CD14-positive monocyte (primary cell): Measurements from ENCODE around the gene C15orf40. TPM values are rescaled to one million over a fixed set of nuclear protein-coding genes. Genes with fewer than 3 reads are reported as not detected.

Experiments used
- DNase-seq, 3 donors: peaks; one replicate each; pipeline ENCODE4 v3.0.0-alpha.2; 2011 to 2022
- H2AFZ ChIP-seq: 2 replicates; pipeline ENCODE4 v1.6.0; 2012; ENCODE audit warnings: mild to moderate bottlenecking, low read depth, low read length, inconsistent platforms; ENCODE audit not compliant: insufficient read depth, poor library complexity, severe bottlenecking
- H3K27ac ChIP-seq, 2 donors: 1 replicate in 1 of 2; 2 replicates in 1 of 2; pipeline ENCODE4 v1.5.1; 2012 to 2013; ENCODE audit warnings: low read length in 2 of 2, control low read depth in 1 of 2, inconsistent platforms in 1 of 2, low read depth in 1 of 2, mild to moderate bottlenecking in 1 of 2
- H3K27me3 ChIP-seq, 2 donors: one replicate each; pipeline versions ENCODE4 v1.6.0 to v1.6.1; 2011 to 2013; ENCODE audit warnings: low read length in 2 of 2; ENCODE audit not compliant: control insufficient read depth in 2 of 2, insufficient read depth in 2 of 2
- H3K36me3 ChIP-seq, 2 donors: replicated peaks in 1 of 2; 1 replicate in 1 of 2; 2 replicates in 1 of 2; pipeline versions ENCODE4 v1.5.1 to v1.6.1; 2012 to 2013; ENCODE audit warnings: low read length in 2 of 2, control low read depth in 1 of 2, inconsistent platforms in 1 of 2, mild to moderate bottlenecking in 1 of 2; ENCODE audit not compliant: insufficient read depth in 2 of 2, control insufficient read depth in 1 of 2
- H3K4me1 ChIP-seq, 2 donors: 1 replicate in 1 of 2; 2 replicates in 1 of 2; pipeline versions ENCODE4 v1.5.1 to v1.6.1; 2012 to 2013; ENCODE audit warnings: low read length in 2 of 2, control low read depth in 1 of 2, inconsistent platforms in 1 of 2, mild to moderate bottlenecking in 1 of 2, moderate library complexity in 1 of 2; ENCODE audit not compliant: insufficient read depth in 2 of 2, control insufficient read depth in 1 of 2
- H3K4me2 ChIP-seq: replicated peaks from 2 replicates; pipeline ENCODE3; 2012; ENCODE audit warnings: low read length, moderate library complexity, mild to moderate bottlenecking; ENCODE audit not compliant: poor library complexity, severe bottlenecking; ENCODE audit errors: extremely low read depth
- H3K4me3 ChIP-seq, 3 experiments: fragments of 200-600 bp in 1 of 3; sonication (generic) in 1 of 3; replicated peaks in 1 of 3; 1 replicate in 2 of 3; 2 replicates in 1 of 3; pipeline ENCODE4 v1.5.1; 2011 to 2013; ENCODE audit warnings: low read length in 3 of 3, mild to moderate bottlenecking in 3 of 3, control low read depth in 2 of 3, low read depth in 2 of 3, inconsistent platforms in 1 of 3, moderate library complexity in 1 of 3
- H3K79me2 ChIP-seq: 2 replicates; pipeline ENCODE4 v1.6.0; 2012; ENCODE audit warnings: mild to moderate bottlenecking, control low read depth, inconsistent platforms, low read length, moderate library complexity; ENCODE audit not compliant: insufficient read depth
- H3K9ac ChIP-seq: 2 replicates; pipeline ENCODE4 v1.6.0; 2017; ENCODE audit warnings: low read length, mild to moderate bottlenecking; ENCODE audit not compliant: insufficient read depth, poor library complexity, severe bottlenecking
- H3K9me3 ChIP-seq, 2 donors: replicated peaks in 1 of 2; 1 replicate in 1 of 2; 2 replicates in 1 of 2; pipeline versions ENCODE4 v1.5.1 to v1.6.1; 2012 to 2013; ENCODE audit warnings: low read length in 2 of 2, control low read depth in 1 of 2; ENCODE audit not compliant: control insufficient read depth in 1 of 2, insufficient read depth in 1 of 2
- H4K20me1 ChIP-seq: 2 replicates; pipeline ENCODE4 v1.6.0; 2012; ENCODE audit warnings: mild to moderate bottlenecking, low read length, control low read depth, moderate library complexity; ENCODE audit not compliant: insufficient read depth
- H3K27ac Mint-ChIP-seq, 7 donors: one replicate each; pipeline ENCODE4 v1.8.0; 2020; ENCODE audit warnings: mild to moderate bottlenecking in 7 of 7, mixed read lengths in 7 of 7, moderate library complexity in 6 of 7, inconsistent platforms in 2 of 7
- H3K27me3 Mint-ChIP-seq, 3 donors: one replicate each; pipeline ENCODE4 v1.8.0; 2021 to 2022; ENCODE audit warnings: low read depth in 3 of 3, mild to moderate bottlenecking in 3 of 3, mixed read lengths in 3 of 3, moderate library complexity in 3 of 3, inconsistent platforms in 1 of 3
- H3K36me3 Mint-ChIP-seq, 2 donors: one replicate each; pipeline ENCODE4 v1.8.0; 2020; ENCODE audit warnings: mixed read lengths in 2 of 2, inconsistent platforms in 1 of 2, mild to moderate bottlenecking in 1 of 2
- H3K4me1 Mint-ChIP-seq: one replicate; pipeline ENCODE4 v1.8.0; 2020; ENCODE audit warnings: mild to moderate bottlenecking, mixed read lengths
- H3K4me3 Mint-ChIP-seq, 2 donors: one replicate each; pipeline ENCODE4 v1.8.0; 2020; ENCODE audit warnings: mild to moderate bottlenecking in 2 of 2, mixed read lengths in 2 of 2, moderate library complexity in 1 of 2
- H3K9me3 Mint-ChIP-seq, 7 donors: one replicate each; pipeline ENCODE4 v1.8.0; 2020 to 2022; ENCODE audit warnings: mixed read lengths in 7 of 7, mild to moderate bottlenecking in 6 of 7, moderate library complexity in 6 of 7, inconsistent platforms in 2 of 7
- CTCF ChIP-seq: fragments of 200-600 bp; IDR thresholded peaks from one replicate; pipeline ENCODE4 v1.8.0; 2022; ENCODE audit warnings: antibody characterized with exemption, mild to moderate bottlenecking
- WGBS: methylation state at CpG from one replicate; pipeline ENCODE4 v1.1.5; 2013; ENCODE audit warnings: missing lambda C conversion rate; ENCODE audit not compliant: insufficient coverage; 5-methylcytosine and 5-hydroxymethylcytosine counted together
- intact Hi-C, 2 donors: fragments of 100-400 bp; cut with micrococcal nuclease; formaldehyde crosslinking; loops; one replicate each; pipeline versions ENCODE4 v1.15.0 to v1.15.1; 2023
- polyA plus RNA-seq, 3 donors: library from polyadenylated mRNA; depleted of rRNA in 1 of 3; unstranded in 2 of 3; stranded (reverse) in 1 of 3; fragments of 300-500 nt in 2 of 3; fragments of >200 nt in 1 of 3; fragmentation: Illumina TruSeq in 2 of 3; gene quantifications; 1 replicate in 2 of 3; 2 replicates in 1 of 3; pipeline ENCODE4 v1.2.3, GENCODE V29; 2012 to 2021

C15orf40 gene
- polyA plus RNA-seq, 3 donors, result 13.0 to 32.1 (median 25.7) TPM

GRCh38 chr15:82970078-82970686 lies 41.3 kb downstream of the C15orf40 start:
- Mint-ChIP-seq H3K27ac (peak overlapping the region in 1 of 7 donors; percentile 45), H3K4me1 (peaks cover 21% of the 10 kb centered on the region), H3K36me3 (peaks cover 0 to 4% of the 10 kb centered on the region in 2 donors), H3K9me3 (no peaks in the 10 kb centered on the region), H3K27me3 (peaks cover 0 to 3% (median 0%) of the 10 kb centered on the region in 3 donors), H3K4me3 (no peak overlapping the region)
- Histone ChIP-seq H3K4me3 (no peak overlapping the region), H3K4me2 (no peak overlapping the region), H3K9ac (no peak overlapping the region), H3K79me2 (no peaks in the 10 kb centered on the region), H3K27ac (no peak overlapping the region), H3K36me3 (no peaks in the 10 kb centered on the region), H3K9me3 (no peaks in the 10 kb centered on the region), H4K20me1 (no peaks in the 10 kb centered on the region), H2AFZ (no peak overlapping the region), H3K27me3 (no peaks in the 10 kb centered on the region), H3K4me1 (peaks cover 5 to 7% of the 10 kb centered on the region in 2 donors)
- TF ChIP-seq CTCF, result no peak
- intact Hi-C loops, result no loop called here
- WGBS, result 83% methylated on average over 1 of the region's 3 CpGs
- no peak for DNase-seq

- Histone ChIP-seq H3K36me3 (no peaks in the 10 kb centered on the region), H3K9ac (no peak overlapping the region), H3K4me2 (no peak overlapping the region), H3K27me3 (no peaks in the 10 kb centered on the region), H3K27ac (no peak overlapping the region), H3K9me3 (no peaks in the 10 kb centered on the region), H4K20me1 (no peaks in the 10 kb centered on the region), H2AFZ (no peak overlapping the region), H3K79me2 (no peaks in the 10 kb centered on the region), H3K4me1 (peaks cover 5 to 7% of the 10 kb centered on the region in 2 donors), H3K4me3 (no peak overlapping the region)
- peaks cover 0 to 4% of the 10 kb centered on the region in 2 donors for H3K36me3 Mint-ChIP-seq
- DNase-seq, result no peak
- no peak overlapping the region for H3K27ac Mint-ChIP-seq
- 100% methylated on average over 3 of the region's 7 CpGs for WGBS
- no peaks in the 10 kb centered on the region for H3K9me3 Mint-ChIP-seq
- intact Hi-C loops, result loop anchor here in 1 of 2 donors (10.0 kb wide), 1 partner anchor 55 kb away; no protein-coding TSS in a partner anchor
- no peak for TF ChIP-seq CTCF
- H3K27me3 Mint-ChIP-seq, result peaks cover 0 to 3% (median 2%) of the 10 kb centered on the region in 3 donors
- no peak overlapping the region for H3K4me3 Mint-ChIP-seq
- H3K4me1 Mint-ChIP-seq, result peaks cover 21% of the 10 kb centered on the region
Observed at GRCh38 chr15:82969353-82969752, 42.1 kb downstream of the C15orf40 start.
